ENCODE data around the gene HCN3. TPM values are rescaled to one million over a fixed set of nuclear protein-coding genes. Genes with fewer than 3 reads are reported as not detected.

The HCN3 gene
- total RNA-seq, 1 experiment from 2014 or later: 7.3 TPM

DNA sequence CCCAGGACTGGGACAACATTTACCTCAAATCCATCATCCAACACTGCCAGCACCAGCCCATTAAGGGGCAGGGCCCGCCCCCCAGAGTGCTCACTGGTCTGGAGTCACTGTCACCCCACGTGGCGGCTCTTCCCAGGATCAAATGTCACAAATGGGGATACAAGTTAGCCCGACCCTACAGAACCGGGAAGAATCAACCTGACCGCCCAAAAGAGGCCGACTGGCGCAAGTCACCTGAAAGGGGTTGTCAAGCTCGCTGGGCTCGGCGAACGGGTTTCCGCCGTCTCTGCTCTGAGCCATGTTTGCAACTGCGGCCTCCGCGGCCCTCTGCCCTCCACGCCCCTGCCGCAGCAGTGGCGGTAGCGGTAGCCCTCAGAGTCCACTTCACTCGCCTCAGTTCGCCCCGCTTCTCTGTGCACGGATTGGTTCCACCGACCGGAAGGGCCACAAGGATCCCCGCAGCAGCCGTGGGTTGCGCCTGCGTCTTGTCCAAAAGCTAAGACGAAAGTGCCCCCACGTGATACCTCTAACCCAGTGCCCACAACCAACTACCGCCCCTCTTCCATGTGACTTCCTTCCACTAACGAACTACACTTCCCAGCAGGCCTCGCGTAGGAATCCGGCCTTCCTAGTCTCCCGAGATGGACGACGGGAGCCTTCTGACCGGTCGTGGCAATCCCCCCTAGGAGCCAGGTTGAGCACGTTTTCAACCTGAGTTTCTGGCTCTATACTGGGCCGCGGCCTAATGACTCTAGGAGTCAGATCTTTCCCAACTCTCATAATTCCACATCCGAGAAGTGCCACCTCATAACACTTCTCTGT is 15.2 kb upstream of the HCN3 start, which contains the start of gene SCAMP3 (continued):
- TF ChIP-seq CREM (CRISPR knock-in tag; IDR thresholded peaks at IDR 0.05) (peak; percentile 63; the same call in 1 of the 2 replicates), ZNF121 (CRISPR knock-in tag; IDR thresholded peaks at IDR 0.05) (no peak), TP53 (CRISPR knock-in tag; IDR thresholded peaks at IDR 0.05) (peak; percentile 66; the same call in 1 of the 2 replicates), IRF2 (CRISPR knock-in tag; IDR thresholded peaks at IDR 0.05; ENCODE audit: borderline replicate concordance, low read depth) (no peak), JUN (CRISPR knock-in tag; IDR thresholded peaks at IDR 0.05) (no peak), RORB (CRISPR knock-in tag; IDR thresholded peaks at IDR 0.05) (no peak), FOXJ3 (CRISPR knock-in tag; IDR thresholded peaks at IDR 0.05; ENCODE audit: borderline replicate concordance) (no peak), FOXP1 (CRISPR knock-in tag; IDR thresholded peaks at IDR 0.05; ENCODE audit: borderline replicate concordance) (peak; percentile 64; the same call in 1 of the 2 replicates), ZNF396 (CRISPR knock-in tag; IDR thresholded peaks at IDR 0.05; ENCODE audit: borderline replicate concordance) (no peak)
- TF ChIP-seq, protein P1, sequence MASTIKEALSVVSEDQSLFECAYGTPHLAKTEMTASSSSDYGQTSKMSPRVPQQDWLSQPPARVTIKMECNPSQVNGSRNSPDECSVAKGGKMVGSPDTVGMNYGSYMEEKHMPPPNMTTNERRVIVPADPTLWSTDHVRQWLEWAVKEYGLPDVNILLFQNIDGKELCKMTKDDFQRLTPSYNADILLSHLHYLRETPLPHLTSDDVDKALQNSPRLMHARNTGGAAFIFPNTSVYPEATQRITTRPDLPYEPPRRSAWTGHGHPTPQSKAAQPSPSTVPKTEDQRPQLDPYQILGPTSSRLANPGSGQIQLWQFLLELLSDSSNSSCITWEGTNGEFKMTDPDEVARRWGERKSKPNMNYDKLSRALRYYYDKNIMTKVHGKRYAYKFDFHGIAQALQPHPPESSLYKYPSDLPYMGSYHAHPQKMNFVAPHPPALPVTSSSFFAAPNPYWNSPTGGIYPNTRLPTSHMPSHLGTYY (CRISPR knock-in tag; IDR thresholded peaks at IDR 0.05): peak; percentile 96
- TF ChIP-seq, protein P2, sequence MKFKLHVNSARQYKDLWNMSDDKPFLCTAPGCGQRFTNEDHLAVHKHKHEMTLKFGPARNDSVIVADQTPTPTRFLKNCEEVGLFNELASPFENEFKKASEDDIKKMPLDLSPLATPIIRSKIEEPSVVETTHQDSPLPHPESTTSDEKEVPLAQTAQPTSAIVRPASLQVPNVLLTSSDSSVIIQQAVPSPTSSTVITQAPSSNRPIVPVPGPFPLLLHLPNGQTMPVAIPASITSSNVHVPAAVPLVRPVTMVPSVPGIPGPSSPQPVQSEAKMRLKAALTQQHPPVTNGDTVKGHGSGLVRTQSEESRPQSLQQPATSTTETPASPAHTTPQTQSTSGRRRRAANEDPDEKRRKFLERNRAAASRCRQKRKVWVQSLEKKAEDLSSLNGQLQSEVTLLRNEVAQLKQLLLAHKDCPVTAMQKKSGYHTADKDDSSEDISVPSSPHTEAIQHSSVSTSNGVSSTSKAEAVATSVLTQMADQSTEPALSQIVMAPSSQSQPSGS (CRISPR knock-in tag; IDR thresholded peaks at IDR 0.05; ENCODE audit: borderline replicate concordance, low read depth): no peak
- TF ChIP-seq, protein P3, sequence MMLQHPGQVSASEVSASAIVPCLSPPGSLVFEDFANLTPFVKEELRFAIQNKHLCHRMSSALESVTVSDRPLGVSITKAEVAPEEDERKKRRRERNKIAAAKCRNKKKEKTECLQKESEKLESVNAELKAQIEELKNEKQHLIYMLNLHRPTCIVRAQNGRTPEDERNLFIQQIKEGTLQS (CRISPR knock-in tag; conservative IDR thresholded peaks at IDR 0.05): no peak
- TF ChIP-seq, protein P4, sequence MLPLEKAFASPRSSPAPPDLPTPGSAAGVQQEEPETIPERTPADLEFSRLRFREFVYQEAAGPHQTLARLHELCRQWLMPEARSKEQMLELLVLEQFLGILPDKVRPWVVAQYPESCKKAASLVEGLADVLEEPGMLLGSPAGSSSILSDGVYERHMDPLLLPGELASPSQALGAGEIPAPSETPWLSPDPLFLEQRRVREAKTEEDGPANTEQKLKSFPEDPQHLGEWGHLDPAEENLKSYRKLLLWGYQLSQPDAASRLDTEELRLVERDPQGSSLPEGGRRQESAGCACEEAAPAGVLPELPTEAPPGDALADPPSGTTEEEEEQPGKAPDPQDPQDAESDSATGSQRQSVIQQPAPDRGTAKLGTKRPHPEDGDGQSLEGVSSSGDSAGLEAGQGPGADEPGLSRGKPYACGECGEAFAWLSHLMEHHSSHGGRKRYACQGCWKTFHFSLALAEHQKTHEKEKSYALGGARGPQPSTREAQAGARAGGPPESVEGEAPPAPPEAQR (CRISPR knock-in tag; IDR thresholded peaks at IDR 0.05): no peak
- TF ChIP-seq, protein P5, sequence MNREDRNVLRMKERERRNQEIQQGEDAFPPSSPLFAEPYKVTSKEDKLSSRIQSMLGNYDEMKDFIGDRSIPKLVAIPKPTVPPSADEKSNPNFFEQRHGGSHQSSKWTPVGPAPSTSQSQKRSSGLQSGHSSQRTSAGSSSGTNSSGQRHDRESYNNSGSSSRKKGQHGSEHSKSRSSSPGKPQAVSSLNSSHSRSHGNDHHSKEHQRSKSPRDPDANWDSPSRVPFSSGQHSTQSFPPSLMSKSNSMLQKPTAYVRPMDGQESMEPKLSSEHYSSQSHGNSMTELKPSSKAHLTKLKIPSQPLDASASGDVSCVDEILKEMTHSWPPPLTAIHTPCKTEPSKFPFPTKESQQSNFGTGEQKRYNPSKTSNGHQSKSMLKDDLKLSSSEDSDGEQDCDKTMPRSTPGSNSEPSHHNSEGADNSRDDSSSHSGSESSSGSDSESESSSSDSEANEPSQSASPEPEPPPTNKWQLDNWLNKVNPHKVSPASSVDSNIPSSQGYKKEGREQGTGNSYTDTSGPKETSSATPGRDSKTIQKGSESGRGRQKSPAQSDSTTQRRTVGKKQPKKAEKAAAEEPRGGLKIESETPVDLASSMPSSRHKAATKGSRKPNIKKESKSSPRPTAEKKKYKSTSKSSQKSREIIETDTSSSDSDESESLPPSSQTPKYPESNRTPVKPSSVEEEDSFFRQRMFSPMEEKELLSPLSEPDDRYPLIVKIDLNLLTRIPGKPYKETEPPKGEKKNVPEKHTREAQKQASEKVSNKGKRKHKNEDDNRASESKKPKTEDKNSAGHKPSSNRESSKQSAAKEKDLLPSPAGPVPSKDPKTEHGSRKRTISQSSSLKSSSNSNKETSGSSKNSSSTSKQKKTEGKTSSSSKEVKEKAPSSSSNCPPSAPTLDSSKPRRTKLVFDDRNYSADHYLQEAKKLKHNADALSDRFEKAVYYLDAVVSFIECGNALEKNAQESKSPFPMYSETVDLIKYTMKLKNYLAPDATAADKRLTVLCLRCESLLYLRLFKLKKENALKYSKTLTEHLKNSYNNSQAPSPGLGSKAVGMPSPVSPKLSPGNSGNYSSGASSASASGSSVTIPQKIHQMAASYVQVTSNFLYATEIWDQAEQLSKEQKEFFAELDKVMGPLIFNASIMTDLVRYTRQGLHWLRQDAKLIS (CRISPR knock-in tag; IDR thresholded peaks at IDR 0.05; ENCODE audit: borderline replicate concordance): peak; percentile 86; the same call in 1 of the 2 replicates
- TF ChIP-seq, protein P6, sequence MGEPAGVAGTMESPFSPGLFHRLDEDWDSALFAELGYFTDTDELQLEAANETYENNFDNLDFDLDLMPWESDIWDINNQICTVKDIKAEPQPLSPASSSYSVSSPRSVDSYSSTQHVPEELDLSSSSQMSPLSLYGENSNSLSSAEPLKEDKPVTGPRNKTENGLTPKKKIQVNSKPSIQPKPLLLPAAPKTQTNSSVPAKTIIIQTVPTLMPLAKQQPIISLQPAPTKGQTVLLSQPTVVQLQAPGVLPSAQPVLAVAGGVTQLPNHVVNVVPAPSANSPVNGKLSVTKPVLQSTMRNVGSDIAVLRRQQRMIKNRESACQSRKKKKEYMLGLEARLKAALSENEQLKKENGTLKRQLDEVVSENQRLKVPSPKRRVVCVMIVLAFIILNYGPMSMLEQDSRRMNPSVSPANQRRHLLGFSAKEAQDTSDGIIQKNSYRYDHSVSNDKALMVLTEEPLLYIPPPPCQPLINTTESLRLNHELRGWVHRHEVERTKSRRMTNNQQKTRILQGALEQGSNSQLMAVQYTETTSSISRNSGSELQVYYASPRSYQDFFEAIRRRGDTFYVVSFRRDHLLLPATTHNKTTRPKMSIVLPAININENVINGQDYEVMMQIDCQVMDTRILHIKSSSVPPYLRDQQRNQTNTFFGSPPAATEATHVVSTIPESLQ (CRISPR knock-in tag; IDR thresholded peaks at IDR 0.05): no peak
- TF ChIP-seq, protein P7, sequence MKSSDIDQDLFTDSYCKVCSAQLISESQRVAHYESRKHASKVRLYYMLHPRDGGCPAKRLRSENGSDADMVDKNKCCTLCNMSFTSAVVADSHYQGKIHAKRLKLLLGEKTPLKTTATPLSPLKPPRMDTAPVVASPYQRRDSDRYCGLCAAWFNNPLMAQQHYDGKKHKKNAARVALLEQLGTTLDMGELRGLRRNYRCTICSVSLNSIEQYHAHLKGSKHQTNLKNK (CRISPR knock-in tag; IDR thresholded peaks at IDR 0.05): peak; percentile 96
- TF ChIP-seq, protein P8, sequence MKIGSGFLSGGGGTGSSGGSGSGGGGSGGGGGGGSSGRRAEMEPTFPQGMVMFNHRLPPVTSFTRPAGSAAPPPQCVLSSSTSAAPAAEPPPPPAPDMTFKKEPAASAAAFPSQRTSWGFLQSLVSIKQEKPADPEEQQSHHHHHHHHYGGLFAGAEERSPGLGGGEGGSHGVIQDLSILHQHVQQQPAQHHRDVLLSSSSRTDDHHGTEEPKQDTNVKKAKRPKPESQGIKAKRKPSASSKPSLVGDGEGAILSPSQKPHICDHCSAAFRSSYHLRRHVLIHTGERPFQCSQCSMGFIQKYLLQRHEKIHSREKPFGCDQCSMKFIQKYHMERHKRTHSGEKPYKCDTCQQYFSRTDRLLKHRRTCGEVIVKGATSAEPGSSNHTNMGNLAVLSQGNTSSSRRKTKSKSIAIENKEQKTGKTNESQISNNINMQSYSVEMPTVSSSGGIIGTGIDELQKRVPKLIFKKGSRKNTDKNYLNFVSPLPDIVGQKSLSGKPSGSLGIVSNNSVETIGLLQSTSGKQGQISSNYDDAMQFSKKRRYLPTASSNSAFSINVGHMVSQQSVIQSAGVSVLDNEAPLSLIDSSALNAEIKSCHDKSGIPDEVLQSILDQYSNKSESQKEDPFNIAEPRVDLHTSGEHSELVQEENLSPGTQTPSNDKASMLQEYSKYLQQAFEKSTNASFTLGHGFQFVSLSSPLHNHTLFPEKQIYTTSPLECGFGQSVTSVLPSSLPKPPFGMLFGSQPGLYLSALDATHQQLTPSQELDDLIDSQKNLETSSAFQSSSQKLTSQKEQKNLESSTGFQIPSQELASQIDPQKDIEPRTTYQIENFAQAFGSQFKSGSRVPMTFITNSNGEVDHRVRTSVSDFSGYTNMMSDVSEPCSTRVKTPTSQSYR (CRISPR knock-in tag; IDR thresholded peaks at IDR 0.05): no peak
- TF ChIP-seq, protein P9, sequence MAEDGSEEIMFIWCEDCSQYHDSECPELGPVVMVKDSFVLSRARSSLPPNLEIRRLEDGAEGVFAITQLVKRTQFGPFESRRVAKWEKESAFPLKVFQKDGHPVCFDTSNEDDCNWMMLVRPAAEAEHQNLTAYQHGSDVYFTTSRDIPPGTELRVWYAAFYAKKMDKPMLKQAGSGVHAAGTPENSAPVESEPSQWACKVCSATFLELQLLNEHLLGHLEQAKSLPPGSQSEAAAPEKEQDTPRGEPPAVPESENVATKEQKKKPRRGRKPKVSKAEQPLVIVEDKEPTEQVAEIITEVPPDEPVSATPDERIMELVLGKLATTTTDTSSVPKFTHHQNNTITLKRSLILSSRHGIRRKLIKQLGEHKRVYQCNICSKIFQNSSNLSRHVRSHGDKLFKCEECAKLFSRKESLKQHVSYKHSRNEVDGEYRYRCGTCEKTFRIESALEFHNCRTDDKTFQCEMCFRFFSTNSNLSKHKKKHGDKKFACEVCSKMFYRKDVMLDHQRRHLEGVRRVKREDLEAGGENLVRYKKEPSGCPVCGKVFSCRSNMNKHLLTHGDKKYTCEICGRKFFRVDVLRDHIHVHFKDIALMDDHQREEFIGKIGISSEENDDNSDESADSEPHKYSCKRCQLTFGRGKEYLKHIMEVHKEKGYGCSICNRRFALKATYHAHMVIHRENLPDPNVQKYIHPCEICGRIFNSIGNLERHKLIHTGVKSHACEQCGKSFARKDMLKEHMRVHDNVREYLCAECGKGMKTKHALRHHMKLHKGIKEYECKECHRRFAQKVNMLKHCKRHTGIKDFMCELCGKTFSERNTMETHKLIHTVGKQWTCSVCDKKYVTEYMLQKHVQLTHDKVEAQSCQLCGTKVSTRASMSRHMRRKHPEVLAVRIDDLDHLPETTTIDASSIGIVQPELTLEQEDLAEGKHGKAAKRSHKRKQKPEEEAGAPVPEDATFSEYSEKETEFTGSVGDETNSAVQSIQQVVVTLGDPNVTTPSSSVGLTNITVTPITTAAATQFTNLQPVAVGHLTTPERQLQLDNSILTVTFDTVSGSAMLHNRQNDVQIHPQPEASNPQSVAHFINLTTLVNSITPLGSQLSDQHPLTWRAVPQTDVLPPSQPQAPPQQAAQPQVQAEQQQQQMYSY (CRISPR knock-in tag; IDR thresholded peaks at IDR 0.05): no peak
